Bronchial epithelial cell (primary cell): ENCODE measurements around the gene DNM1. TPM values are rescaled to one million over a fixed set of nuclear protein-coding genes. Genes with fewer than 3 reads are reported as not detected.

Experiments used
- DNase-seq: peaks from one replicate; pipeline ENCODE4 v3.0.0-alpha.2; 2010; ENCODE audit warnings: low read depth
- FAIRE-seq: peaks from 2 replicates; lab custom pipeline; 2011; peaks lifted over from hg19 to GRCh38; lab: Jason Lieb, UNC
- H3K27me3 ChIP-seq: 2 replicates; pipeline ENCODE4 v1.5.1; 2011; ENCODE audit warnings: low read length; ENCODE audit not compliant: control insufficient read depth, insufficient read depth
- H3K36me3 ChIP-seq: 2 replicates; pipeline ENCODE4 v1.5.1; 2011; ENCODE audit warnings: low read length; ENCODE audit not compliant: control insufficient read depth, insufficient read depth
- H3K4me3 ChIP-seq: 2 replicates; pipeline ENCODE4 v1.5.1; 2011; ENCODE audit warnings: mild to moderate bottlenecking, low read depth, low read length, control low read depth
- CTCF ChIP-seq: IDR thresholded peaks from 2 replicates; pipeline ENCODE4 v1.5.1; 2011; ENCODE audit warnings: mild to moderate bottlenecking, moderate library complexity, low read length, control low read depth, inconsistent platforms; ENCODE audit not compliant: insufficient read depth, severe bottlenecking
- total RNA-seq: library from RNA; depleted of rRNA; stranded (reverse); fragments of >200 nt; gene quantifications from 2 replicates; pipeline ENCODE4 v1.2.1, GENCODE V29; 2014

The DNM1 gene
- total RNA-seq, 1 donor from 2014 or later: 0.53 TPM

- H3K4me3 ChIP-seq: no peak overlapping the region
- DNase-seq (no peak), FAIRE-seq (no peak)
- no peak for TF ChIP-seq CTCF
- peaks cover 30% of the 10 kb centered on the region for H3K36me3 ChIP-seq
- H3K27me3 ChIP-seq: no peaks in the 10 kb centered on the region
Measured at GRCh38 chr9:128169925-128170324, 33.3 kb upstream of the DNM1 start.

- TF ChIP-seq CTCF: no peak
- H3K27me3 ChIP-seq: no peaks in the 10 kb centered on the region
- peaks cover 32% of the 10 kb centered on the region for H3K36me3 ChIP-seq
- FAIRE-seq: no peak
- H3K4me3 ChIP-seq: no peak overlapping the region
- DNase-seq: no peak
Measured at GRCh38 chr9:128174062-128174461, 29.1 kb upstream of the DNM1 start.

GRCh38 chr9:128175102-128175563 is 28.0 kb upstream of the DNM1 start:
- Histone ChIP-seq H3K4me3 (no peak overlapping the region), H3K36me3 (peaks cover 28% of the 10 kb centered on the region), H3K27me3 (no peaks in the 10 kb centered on the region)
- no peak for DNase-seq
- FAIRE-seq: no peak
- TF ChIP-seq CTCF: no peak

GRCh38 chr9:128175726-128176125 is 27.5 kb upstream of the DNM1 start:
- Histone ChIP-seq H3K36me3 (peaks cover 32% of the 10 kb centered on the region), H3K4me3 (no peak overlapping the region), H3K27me3 (no peaks in the 10 kb centered on the region)
- DNase-seq (no peak), FAIRE-seq (no peak)
- TF ChIP-seq CTCF: no peak

GRCh38 chr9:128178806-128179431 is 24.3 kb upstream of the DNM1 start:
- H3K27me3 ChIP-seq: no peaks in the 10 kb centered on the region
- DNase-seq: no peak
- TF ChIP-seq CTCF: no peak
- peaks cover 36% of the 10 kb centered on the region for H3K36me3 ChIP-seq
- FAIRE-seq: no peak
- no peak overlapping the region for H3K4me3 ChIP-seq

- Histone ChIP-seq H3K36me3 (peaks cover 33% of the 10 kb centered on the region), H3K4me3 (no peak overlapping the region), H3K27me3 (no peaks in the 10 kb centered on the region)
- DNase-seq (no peak), FAIRE-seq (no peak)
- no peak for TF ChIP-seq CTCF
Measured at GRCh38 chr9:128180001-128180400, 23.2 kb upstream of the DNM1 start.
